ENCODE results near the gene MCHR1.

MCHR1 gene

DNA sequence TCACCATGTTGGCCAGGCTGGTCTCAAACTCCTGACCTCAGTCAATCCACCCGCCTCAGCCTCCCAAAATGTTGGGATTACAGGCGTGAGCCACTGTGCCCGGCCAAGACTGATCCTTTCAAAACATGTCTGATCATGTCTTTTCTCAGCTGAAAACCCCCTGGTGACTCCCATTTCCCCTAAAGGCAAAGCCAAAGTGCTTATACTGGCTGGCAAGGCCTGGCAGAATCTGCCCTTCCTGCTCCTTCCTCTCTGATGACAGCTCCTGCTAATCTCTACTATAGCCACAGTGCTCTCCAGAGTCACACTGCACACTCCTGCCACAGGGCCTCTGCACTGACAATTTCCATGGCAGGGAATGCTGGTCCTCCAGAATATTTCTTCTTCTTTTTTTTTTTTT lies 2.6 kb upstream of the MCHR1 start:
- no peak for TF ChIP-seq EGR1 (IDR thresholded peaks at IDR 0.05)
- TF ChIP-seq TAF1 (IDR thresholded peaks at IDR 0.05; ENCODE audit: low read depth): no peak
- TF ChIP-seq TCF12 (IDR thresholded peaks at IDR 0.05; ENCODE audit: low read depth): no peak
- no peak for TF ChIP-seq TEAD4 (IDR thresholded peaks at IDR 0.05)
- no peak for TF ChIP-seq CREB1 (IDR thresholded peaks at IDR 0.05; ENCODE audit: low read depth)
- no peak for TF ChIP-seq NFIC (IDR thresholded peaks at IDR 0.05)
- TF ChIP-seq FOXM1 (IDR thresholded peaks at IDR 0.05; ENCODE audit: borderline replicate concordance, low read depth): no peak
- TF ChIP-seq YY1 (IDR thresholded peaks at IDR 0.05; ENCODE audit: low read depth): no peak
- no peak for TF ChIP-seq CEBPB (IDR thresholded peaks at IDR 0.05)
- TF ChIP-seq, protein P1, sequence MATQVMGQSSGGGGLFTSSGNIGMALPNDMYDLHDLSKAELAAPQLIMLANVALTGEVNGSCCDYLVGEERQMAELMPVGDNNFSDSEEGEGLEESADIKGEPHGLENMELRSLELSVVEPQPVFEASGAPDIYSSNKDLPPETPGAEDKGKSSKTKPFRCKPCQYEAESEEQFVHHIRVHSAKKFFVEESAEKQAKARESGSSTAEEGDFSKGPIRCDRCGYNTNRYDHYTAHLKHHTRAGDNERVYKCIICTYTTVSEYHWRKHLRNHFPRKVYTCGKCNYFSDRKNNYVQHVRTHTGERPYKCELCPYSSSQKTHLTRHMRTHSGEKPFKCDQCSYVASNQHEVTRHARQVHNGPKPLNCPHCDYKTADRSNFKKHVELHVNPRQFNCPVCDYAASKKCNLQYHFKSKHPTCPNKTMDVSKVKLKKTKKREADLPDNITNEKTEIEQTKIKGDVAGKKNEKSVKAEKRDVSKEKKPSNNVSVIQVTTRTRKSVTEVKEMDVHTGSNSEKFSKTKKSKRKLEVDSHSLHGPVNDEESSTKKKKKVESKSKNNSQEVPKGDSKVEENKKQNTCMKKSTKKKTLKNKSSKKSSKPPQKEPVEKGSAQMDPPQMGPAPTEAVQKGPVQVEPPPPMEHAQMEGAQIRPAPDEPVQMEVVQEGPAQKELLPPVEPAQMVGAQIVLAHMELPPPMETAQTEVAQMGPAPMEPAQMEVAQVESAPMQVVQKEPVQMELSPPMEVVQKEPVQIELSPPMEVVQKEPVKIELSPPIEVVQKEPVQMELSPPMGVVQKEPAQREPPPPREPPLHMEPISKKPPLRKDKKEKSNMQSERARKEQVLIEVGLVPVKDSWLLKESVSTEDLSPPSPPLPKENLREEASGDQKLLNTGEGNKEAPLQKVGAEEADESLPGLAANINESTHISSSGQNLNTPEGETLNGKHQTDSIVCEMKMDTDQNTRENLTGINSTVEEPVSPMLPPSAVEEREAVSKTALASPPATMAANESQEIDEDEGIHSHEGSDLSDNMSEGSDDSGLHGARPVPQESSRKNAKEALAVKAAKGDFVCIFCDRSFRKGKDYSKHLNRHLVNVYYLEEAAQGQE (IDR thresholded peaks at IDR 0.05; ENCODE audit: low read depth): no peak
- TF ChIP-seq, protein P2, sequence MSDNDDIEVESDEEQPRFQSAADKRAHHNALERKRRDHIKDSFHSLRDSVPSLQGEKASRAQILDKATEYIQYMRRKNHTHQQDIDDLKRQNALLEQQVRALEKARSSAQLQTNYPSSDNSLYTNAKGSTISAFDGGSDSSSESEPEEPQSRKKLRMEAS (IDR thresholded peaks at IDR 0.05): no peak
- TF ChIP-seq RAD21 (IDR thresholded peaks at IDR 0.05; ENCODE audit: low read depth): no peak
- no peak for TF ChIP-seq EP300 (IDR thresholded peaks at IDR 0.05; ENCODE audit: borderline replicate concordance)
- TF ChIP-seq, protein P3, sequence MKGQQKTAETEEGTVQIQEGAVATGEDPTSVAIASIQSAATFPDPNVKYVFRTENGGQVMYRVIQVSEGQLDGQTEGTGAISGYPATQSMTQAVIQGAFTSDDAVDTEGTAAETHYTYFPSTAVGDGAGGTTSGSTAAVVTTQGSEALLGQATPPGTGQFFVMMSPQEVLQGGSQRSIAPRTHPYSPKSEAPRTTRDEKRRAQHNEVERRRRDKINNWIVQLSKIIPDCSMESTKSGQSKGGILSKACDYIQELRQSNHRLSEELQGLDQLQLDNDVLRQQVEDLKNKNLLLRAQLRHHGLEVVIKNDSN (IDR thresholded peaks at IDR 0.05): no peak
- no peak for TF ChIP-seq ZBTB7A (IDR thresholded peaks at IDR 0.05; ENCODE audit: low read depth)

DNA sequence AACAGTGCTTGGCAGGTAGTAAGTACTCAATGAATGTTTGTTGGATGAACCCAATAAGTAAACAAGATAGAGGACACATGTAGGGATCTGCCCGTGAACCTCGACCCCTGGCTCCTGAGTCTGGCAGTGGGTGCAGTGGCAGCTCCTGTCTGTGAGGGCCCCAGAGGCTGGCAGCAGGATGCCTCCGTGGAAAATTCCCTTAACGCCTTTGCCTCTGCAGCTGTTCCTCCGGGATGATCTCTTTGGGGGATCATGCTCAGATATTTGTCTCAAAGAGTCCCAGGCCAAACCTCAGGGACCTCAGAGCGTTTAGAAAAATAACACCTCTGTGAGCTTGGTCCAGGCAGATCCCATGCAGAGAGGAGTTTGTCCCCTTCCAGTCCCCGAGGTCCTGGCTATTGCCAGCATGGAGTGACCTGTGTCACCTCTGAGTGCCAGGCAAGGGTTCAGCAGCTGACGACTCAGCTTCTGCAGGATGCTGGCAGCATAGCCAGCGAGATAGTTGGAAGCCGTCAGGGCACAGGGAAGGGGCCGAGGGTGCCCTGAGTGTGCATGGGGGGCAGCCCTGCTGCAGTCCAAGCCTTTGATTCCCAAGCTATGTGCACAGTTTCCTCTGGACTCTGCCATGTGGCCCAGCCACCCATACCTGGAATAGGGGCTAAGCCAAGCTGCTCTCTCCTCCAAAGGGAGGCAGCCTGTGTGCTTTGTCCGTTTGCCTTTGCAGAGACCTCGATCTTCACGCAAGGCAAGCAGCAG lies 613 bp upstream of the MCHR1 start:
- TF ChIP-seq, protein P3 (IDR thresholded peaks at IDR 0.05): no peak
- TF ChIP-seq ZBTB7A (IDR thresholded peaks at IDR 0.05; ENCODE audit: low read depth) (no peak), TEAD4 (IDR thresholded peaks at IDR 0.05) (no peak), EGR1 (IDR thresholded peaks at IDR 0.05) (no peak), TAF1 (IDR thresholded peaks at IDR 0.05; ENCODE audit: low read depth) (no peak), TCF12 (IDR thresholded peaks at IDR 0.05; ENCODE audit: low read depth) (no peak), RAD21 (IDR thresholded peaks at IDR 0.05; ENCODE audit: low read depth) (no peak), CEBPB (IDR thresholded peaks at IDR 0.05) (no peak), EP300 (IDR thresholded peaks at IDR 0.05; ENCODE audit: borderline replicate concordance) (no peak), NFIC (IDR thresholded peaks at IDR 0.05) (no peak), FOXM1 (IDR thresholded peaks at IDR 0.05; ENCODE audit: borderline replicate concordance, low read depth) (no peak), CREB1 (IDR thresholded peaks at IDR 0.05; ENCODE audit: low read depth) (no peak)
- TF ChIP-seq, protein P1 (IDR thresholded peaks at IDR 0.05; ENCODE audit: low read depth): no peak
- TF ChIP-seq, protein P2 (IDR thresholded peaks at IDR 0.05): no peak

DNA sequence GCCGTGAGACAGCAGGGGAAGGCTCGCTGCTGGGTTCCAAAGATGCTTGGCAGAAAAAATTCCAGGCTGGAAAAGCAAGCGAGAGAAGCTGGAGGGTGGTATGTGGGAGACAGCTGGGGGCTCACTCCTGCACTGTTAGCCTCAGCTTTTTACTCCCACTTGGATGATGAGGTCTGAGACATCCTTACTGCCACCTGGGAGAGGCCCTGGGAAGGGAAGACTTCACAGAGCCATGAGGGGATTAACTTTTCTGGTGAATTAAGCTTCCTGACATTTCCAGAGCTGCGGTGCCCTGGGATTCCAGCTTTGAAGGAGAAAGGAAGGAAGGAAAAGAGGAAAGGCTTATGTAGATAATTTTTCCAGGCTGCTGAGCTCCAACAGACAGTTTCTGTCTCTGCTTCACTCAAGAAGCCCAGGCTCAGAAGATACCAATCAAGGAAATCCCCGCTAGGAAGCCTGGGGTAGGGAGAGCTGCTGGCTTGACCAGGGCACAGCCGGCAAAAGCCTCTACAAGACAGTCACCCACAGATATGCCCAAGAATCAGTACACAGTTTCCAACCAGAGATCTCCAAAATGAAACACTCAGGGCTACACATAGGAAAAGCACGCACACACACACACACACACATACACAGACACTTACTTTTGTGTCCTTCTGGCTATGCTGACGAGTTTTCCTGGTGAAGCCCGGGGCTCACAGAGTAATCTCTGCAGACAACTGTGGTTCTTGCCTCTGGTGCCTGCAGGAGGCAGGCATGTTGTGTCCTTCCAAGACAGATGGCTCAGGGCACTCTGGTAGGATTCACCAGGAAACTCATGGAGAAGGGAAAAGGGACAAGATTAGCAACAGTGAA lies 907 bp downstream of the MCHR1 start:
- TF ChIP-seq ZBTB7A (IDR thresholded peaks at IDR 0.05; ENCODE audit: low read depth): no peak
- peak; percentile 17; the same call in 1 of the 2 replicates for TF ChIP-seq RAD21 (IDR thresholded peaks at IDR 0.05; ENCODE audit: low read depth)

DNA sequence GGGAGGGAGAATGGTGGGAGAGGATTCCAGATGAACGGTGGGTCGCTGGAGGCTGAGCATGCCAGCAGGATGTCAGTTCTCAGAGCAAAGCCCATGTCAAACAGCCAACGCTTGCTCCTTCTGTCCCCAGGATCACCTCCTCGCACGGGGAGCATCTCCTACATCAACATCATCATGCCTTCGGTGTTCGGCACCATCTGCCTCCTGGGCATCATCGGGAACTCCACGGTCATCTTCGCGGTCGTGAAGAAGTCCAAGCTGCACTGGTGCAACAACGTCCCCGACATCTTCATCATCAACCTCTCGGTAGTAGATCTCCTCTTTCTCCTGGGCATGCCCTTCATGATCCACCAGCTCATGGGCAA lies 1.5 kb downstream of the MCHR1 start:
- TF ChIP-seq RAD21 (IDR thresholded peaks at IDR 0.05; ENCODE audit: low read depth) (no peak), CREB1 (IDR thresholded peaks at IDR 0.05; ENCODE audit: low read depth) (no peak), EP300 (IDR thresholded peaks at IDR 0.05; ENCODE audit: borderline replicate concordance) (no peak), TEAD4 (IDR thresholded peaks at IDR 0.05) (no peak), TCF12 (IDR thresholded peaks at IDR 0.05; ENCODE audit: low read depth) (no peak), ZBTB7A (IDR thresholded peaks at IDR 0.05; ENCODE audit: low read depth) (no peak), YY1 (IDR thresholded peaks at IDR 0.05; ENCODE audit: low read depth) (no peak), TAF1 (IDR thresholded peaks at IDR 0.05; ENCODE audit: low read depth) (no peak), NFIC (IDR thresholded peaks at IDR 0.05) (no peak), FOXM1 (IDR thresholded peaks at IDR 0.05; ENCODE audit: borderline replicate concordance, low read depth) (no peak), EGR1 (IDR thresholded peaks at IDR 0.05) (no peak), CEBPB (IDR thresholded peaks at IDR 0.05) (no peak)
- TF ChIP-seq, protein P2 (IDR thresholded peaks at IDR 0.05): no peak
- TF ChIP-seq, protein P1 (IDR thresholded peaks at IDR 0.05; ENCODE audit: low read depth): no peak
- TF ChIP-seq, protein P3 (IDR thresholded peaks at IDR 0.05): no peak

Measured in Ishikawa (cell line).